Right lobe of liver (tissue), 6 donors: ENCODE measurements around the gene TLL2. TPM values are rescaled to one million over a fixed set of nuclear protein-coding genes. Genes with fewer than 3 reads are reported as not detected.

Experiments
- ATAC-seq, 4 donors: fragments of 200-7000 bp; cut with Tn5 transposase; one replicate each; pipeline ENCODE4 v1.9.1; 2020; ENCODE audit warnings: mild to moderate bottlenecking in 4 of 4, moderate library complexity in 4 of 4
- DNase-seq, 3 donors: peaks; one replicate each; pipeline ENCODE4 v3.0.0-alpha.2; 2020
- H3K27ac ChIP-seq, 3 donors: fragments of 200-600 bp; one replicate each; pipeline ENCODE4 v1.8.0; 2022
- H3K27me3 ChIP-seq, 2 donors: fragments of 200-600 bp; one replicate each; pipeline ENCODE4 v1.8.0; 2022
- H3K36me3 ChIP-seq, 4 donors: fragments of 200-600 bp; sonication (generic) in 1 of 4; one replicate each; pipeline versions ENCODE4 v1.5.1 to v1.8.0; 2017 to 2022; ENCODE audit warnings: control low read depth in 1 of 4
- H3K4me1 ChIP-seq, 4 donors: fragments of 200-600 bp; sonication (generic) in 1 of 4; one replicate each; pipeline versions ENCODE4 v1.5.1 to v1.8.0; 2017 to 2022; ENCODE audit warnings: control low read depth in 1 of 4
- H3K4me3 ChIP-seq, 3 donors: fragments of 200-600 bp; one replicate each; pipeline ENCODE4 v1.8.0; 2022
- H3K9me3 ChIP-seq, 4 donors: fragments of 200-600 bp; sonication (generic) in 1 of 4; one replicate each; pipeline versions ENCODE4 v1.5.1 to v1.8.0; 2017 to 2022; ENCODE audit warnings: control low read depth in 1 of 4
- CTCF ChIP-seq, 4 donors: fragments of 200-600 bp in 3 of 4; fragments of 450-650 bp in 1 of 4; IDR thresholded peaks; one replicate each; pipeline versions ENCODE4 v1.5.1 to v1.8.0; 2016 to 2022; ENCODE audit warnings: antibody characterized with exemption in 4 of 4, mild to moderate bottlenecking in 2 of 4
- POLR2A ChIP-seq: fragments of 450-650 bp; IDR thresholded peaks from one replicate; pipeline ENCODE4 v1.6.1; 2017; ENCODE audit warnings: antibody characterized with exemption, mild to moderate bottlenecking
- WGBS: methylation state at CpG from one replicate; pipeline ENCODE4 v1.1.6; 2018; ENCODE audit warnings: low coverage, low lambda C conversion rate; ENCODE audit not compliant: insufficient coverage; ENCODE audit errors: missing lambda C conversion rate; 5-methylcytosine and 5-hydroxymethylcytosine counted together
- intact Hi-C, 2 donors: fragments of 100-400 bp; cut with DNase I; formaldehyde crosslinking; loops; one replicate each; pipeline versions ENCODE4 v1.11.2 to v1.14.1; 2022
- total RNA-seq, 6 experiments: library from RNA; depleted of rRNA in 2 of 6; stranded (reverse); fragments of >200 nt in 2 of 6; fragmentation: NEBNext Ultra II Directional in 3 of 6; extraction: Animal tissue kit (Norgen Biotek cat#: 25700) in 3 of 6; gene quantifications; one replicate each; pipeline versions ENCODE4 v1.1.0 to v1.2.4, GENCODE V29; 2016 to 2023
- donor health status: DM: no; HTN: yes; CAD: no.
- donor health status: DM: no; HTN: no; CAD: no.
- donor health status: DM: no; HTN: no; CAD: no.
- donor health status: DM: no; HTN: yes; CAD: no.
- donor health status: DM: no; HTN: yes; CAD: no.

Gene TLL2
- total RNA-seq, 6 experiments from 2014 or later, result 0.11 to 0.14 TPM; not detected in 4

- ATAC-seq, result no peak
- TF ChIP-seq CTCF (IDR thresholded peaks at IDR 0.05) (no peak), POLR2A (no peak)
- DNase-seq, result no peak
- Histone ChIP-seq H3K27me3 (no peaks in the 10 kb centered on the region), H3K4me1 (no peaks in the 10 kb centered on the region), H3K9me3 (no peaks in the 10 kb centered on the region), H3K36me3 (peaks cover 0 to 12% (median 3%) of the 10 kb centered on the region in 4 donors), H3K4me3 (no peak overlapping the region), H3K27ac (no peak overlapping the region)
- 100% methylated on average over 1 of the region's 1 CpG for WGBS
- intact Hi-C loops, result no loop called here
Observed at GRCh38 chr10:96538683-96539082, 25.0 kb upstream of the TLL2 start.

GRCh38 chr10:96536129-96536528 lies 22.4 kb upstream of the TLL2 start:
- Histone ChIP-seq H3K4me3 (no peak overlapping the region), H3K27ac (no peak overlapping the region), H3K36me3 (peaks cover 0 to 6% (median under 1%) of the 10 kb centered on the region in 4 donors), H3K27me3 (no peaks in the 10 kb centered on the region), H3K9me3 (no peaks in the 10 kb centered on the region), H3K4me1 (no peaks in the 10 kb centered on the region)
- DNase-seq, result no peak
- no peak for TF ChIP-seq CTCF (IDR thresholded peaks at IDR 0.05)
- TF ChIP-seq POLR2A, result no peak
- WGBS, result 77% methylated on average over 1 of the region's 1 CpG
- intact Hi-C loops, result no loop called here
- no peak for ATAC-seq

GRCh38 chr10:96532523-96532922 lies 18.8 kb upstream of the TLL2 start:
- ATAC-seq, result no peak
- Histone ChIP-seq H3K9me3 (no peaks in the 10 kb centered on the region), H3K4me3 (no peak overlapping the region), H3K36me3 (peaks cover 7 to 18% (median 13%) of the 10 kb centered on the region in 4 donors), H3K27ac (no peak overlapping the region), H3K4me1 (no peaks in the 10 kb centered on the region), H3K27me3 (no peaks in the 10 kb centered on the region)
- DNase-seq, result no peak
- intact Hi-C loops, result no loop called here
- WGBS, result 25% methylated on average over 1 of the region's 1 CpG
- TF ChIP-seq CTCF (IDR thresholded peaks at IDR 0.05) (no peak), POLR2A (no peak)

- no peak overlapping the region for H3K4me3 ChIP-seq
- no peaks in the 10 kb centered on the region for H3K27me3 ChIP-seq
- H3K4me1 ChIP-seq, result no peaks in the 10 kb centered on the region
- H3K27ac ChIP-seq, result no peak overlapping the region
- intact Hi-C loops, result no loop called here
- DNase-seq, result no peak
- no peaks in the 10 kb centered on the region for H3K9me3 ChIP-seq
- ATAC-seq, result no peak
- WGBS, result 88% methylated on average over 6 of the region's 6 CpGs
- TF ChIP-seq CTCF (IDR thresholded peaks at IDR 0.05) (no peak), POLR2A (no peak)
- peaks cover 7 to 43% (median 28%) of the 10 kb centered on the region in 4 donors for H3K36me3 ChIP-seq
Observed at GRCh38 chr10:96529634-96530279, 16.0 kb upstream of the TLL2 start.
